ENCODE data around the gene TMEM52.
"Not testable (repeated sequence)": the region's sequence is repeated elsewhere in the genome, so short reads cannot be mapped to it uniquely, and the experiment has no call there.

The TMEM52 gene

DNA sequence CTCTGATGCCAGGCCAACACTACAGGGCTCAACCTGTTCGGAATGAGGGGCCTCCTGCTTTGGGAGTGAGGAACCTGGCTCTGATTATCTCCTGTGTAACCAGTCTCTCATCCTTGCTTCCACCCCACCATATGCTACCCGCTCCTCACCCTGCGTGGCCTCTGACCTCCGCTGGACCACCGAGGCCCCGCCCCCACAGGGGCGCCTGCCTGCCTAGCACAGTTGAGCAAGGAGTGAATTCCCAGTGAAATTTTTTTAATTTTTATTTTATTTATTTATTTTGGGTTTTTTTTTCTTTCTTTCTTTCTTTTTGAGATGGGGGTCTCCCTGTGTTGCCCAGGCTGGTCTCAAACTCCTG is 26.3 kb downstream of the TMEM52 start:
- DNase-seq: no peak

DNA sequence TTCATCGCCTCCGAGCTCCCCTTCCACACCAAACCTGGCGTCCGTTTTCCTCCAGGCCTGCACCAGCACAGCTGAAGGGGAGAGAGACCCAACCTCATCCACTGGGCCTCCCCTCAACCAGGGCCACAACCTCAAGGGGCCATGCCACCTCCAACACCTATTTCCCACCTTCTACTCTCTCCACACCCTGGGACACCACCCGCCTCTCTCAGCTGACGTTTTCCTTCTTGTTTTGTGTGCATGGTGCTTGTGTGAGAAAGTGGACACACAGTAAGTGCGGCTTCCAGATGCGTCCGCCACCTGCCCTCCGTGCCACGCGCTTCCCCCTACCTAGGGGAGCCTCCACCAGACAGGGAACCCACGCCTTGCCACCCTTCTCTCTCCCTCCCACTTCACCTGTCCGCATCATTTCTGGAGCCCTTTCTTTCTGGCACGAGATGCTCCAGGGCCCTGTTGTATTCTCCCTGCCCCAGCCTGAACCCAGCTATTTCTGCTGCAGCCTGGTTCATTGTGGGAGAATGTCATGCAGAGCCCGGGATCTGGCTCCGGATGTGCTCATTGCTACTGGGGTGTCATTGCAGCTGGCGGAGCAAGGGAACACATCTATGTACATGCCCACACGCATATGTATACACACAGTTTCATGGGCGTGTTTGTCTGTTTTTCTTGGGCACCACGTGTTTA is 26.9 kb downstream of the TMEM52 start:
- no peak for DNase-seq

DNA sequence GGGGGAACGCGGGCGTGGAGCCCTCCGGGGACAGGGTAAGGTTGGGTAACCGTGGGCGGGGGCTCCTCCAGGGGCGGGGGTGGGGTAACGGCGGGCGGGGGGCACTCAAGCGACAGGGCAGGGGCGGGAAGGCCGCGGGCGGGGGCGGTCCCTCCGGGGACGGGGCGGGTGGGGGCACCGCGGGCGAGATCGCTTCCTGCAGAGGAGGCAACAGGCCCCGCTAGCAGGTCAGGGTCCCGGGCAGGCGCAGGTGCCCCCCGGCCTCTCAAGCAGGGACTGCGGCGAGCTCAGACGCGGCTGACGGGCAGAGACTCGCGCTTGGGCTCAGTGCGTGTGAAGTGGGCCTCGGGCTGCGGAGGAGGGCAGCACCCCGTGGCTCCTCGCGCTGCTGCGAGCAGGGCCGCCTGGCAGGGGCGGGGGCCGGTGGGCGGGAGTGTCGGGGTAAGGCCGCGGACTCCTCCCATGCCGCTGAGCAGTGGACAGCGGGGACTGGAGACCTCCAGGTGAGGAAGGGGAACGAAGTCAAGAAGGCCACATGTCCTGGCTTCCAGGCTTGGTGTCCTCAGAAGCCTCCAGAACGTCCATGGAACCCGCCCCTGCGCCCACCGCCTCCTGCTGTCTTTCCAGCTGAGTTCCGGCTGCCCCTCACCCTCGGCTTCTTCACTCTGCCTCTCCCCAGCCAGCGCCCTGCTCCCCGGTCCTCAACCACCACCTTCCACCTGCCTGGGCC is 27.6 kb downstream of the TMEM52 start:
- DNase-seq: peak; percentile 77

DNA sequence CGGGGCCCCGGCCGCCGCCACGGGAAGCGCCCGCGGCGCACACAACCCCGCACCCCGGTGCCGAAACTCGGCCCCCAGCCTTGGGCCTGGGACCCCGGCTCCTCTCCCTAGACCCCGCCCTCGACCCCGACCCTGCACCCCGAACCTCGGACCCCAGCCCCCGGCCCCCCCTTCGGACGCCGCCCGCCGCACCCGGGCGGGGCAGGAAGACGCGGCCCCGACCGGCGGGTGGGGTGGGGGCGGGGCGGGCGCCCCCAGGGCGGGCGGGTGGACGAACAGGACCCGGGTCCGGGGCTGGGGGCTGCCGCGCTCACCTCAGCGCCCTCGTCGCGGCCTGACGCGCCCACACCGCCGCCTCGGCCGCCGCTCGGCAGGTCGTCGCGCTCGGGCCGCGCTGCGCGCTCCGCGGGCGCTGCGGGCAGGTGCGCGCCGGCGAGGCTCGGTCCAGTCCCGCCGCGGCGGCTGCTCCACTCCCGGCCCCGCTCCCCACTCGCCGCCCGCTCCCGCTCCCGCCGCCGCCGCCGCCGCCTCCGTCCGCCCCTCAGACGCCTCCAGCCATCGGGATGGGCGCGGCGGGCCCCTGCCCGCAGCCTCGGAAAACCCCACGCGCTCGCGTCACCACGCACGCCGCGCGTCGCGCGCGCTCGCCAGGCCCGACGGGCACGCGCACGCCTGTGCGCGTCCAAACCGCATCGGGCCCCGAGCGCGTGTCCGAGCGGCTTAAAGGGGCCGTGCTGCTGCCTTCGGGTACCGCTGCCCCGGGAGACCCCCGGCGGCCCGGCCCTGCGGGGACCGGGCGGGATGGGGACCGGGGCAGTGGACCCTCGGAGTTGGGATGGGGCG is 28.4 kb downstream of the TMEM52 start, which contains the start of gene GNB1:
Gene GNB1, minus strand, starts transcription at position 582 of the 843 bp plus-strand sequence. CDS start 65,634 bp downstream, outside the sequence.
- DNase-seq: peak; percentile 92

DNA sequence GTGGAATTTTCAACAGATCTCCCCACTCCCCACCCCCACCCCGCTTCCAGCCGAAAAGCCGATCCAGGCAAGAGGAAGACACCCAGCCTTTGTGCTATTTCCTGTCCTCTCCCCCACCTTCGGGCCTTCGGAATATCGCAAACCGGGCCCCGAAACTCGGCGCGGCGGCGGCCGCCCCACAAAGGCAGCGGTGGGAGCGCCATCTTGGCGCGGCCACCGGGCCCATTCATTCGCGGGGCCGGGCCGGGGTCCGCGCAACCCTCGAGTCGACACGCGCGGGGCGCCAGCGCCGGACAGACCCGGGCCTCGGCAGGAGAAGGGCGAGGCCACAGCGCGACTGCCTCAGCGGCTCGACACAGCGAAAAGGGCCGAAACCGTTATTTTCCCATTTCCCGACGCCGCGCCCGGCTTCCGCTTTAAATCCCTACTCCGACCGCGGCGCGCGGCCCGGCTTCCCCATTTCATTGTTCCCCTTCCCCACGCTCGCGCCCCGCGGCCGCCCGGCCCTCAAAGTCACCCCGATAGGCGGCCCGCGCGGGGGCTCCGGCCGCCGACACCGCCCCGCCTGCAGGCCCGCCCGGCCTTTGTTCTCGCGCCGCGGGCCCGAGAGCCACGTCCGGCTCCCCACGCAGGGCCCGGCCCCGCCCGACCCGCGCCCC is 29.1 kb downstream of the TMEM52 start:
- no peak for DNase-seq

DNA sequence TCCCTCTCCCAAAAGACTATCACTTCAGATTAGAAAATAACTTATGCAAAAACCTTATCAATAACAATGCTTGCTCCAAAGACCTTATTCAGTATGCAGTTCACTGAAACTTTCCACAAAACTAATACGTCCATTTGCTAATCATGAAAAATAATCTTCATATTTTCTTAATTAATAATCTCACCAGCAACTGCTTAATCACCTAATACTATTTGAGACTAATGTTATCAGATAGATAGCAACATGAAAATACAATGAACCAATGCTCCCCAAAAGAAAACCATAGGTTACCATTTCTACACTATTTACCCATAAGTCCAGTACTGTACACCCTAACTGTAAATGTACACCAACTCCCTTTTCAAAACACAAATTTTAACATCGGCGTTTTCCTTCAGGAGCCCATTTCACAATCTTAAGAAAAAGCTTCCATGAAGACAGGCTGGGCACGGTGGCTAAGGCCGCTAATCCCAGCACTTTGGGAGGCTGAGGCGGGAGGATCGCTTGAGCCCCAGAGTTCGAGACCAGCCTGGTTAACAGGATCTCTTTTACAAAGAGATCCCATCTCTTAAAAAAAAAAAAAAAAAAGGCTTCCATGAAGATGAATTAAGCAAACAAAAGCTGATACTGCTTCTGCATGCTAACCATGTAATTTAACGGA is 29.9 kb downstream of the TMEM52 start:
- no peak for DNase-seq

DNA sequence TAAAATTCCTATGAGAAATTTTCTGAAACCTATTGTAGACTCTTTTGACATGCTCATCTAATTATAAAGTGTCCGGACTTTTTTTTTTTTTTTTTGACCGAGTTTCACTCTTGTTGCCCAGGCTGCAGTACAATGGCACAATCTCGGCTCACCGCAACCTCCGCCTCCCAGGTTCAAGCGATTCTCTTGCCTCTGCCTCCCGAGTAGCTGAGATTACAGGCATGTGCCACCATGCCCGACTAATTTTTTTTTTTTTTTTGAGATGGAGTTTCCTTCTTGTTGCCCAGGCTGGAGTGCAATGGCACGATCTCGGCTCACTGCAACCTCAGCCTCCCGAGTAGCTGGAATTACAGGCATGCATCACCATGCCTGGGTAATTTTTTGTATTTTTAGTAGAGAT is 35.2 kb downstream of the TMEM52 start:
- DNase-seq: not testable (repeated sequence)

DNA sequence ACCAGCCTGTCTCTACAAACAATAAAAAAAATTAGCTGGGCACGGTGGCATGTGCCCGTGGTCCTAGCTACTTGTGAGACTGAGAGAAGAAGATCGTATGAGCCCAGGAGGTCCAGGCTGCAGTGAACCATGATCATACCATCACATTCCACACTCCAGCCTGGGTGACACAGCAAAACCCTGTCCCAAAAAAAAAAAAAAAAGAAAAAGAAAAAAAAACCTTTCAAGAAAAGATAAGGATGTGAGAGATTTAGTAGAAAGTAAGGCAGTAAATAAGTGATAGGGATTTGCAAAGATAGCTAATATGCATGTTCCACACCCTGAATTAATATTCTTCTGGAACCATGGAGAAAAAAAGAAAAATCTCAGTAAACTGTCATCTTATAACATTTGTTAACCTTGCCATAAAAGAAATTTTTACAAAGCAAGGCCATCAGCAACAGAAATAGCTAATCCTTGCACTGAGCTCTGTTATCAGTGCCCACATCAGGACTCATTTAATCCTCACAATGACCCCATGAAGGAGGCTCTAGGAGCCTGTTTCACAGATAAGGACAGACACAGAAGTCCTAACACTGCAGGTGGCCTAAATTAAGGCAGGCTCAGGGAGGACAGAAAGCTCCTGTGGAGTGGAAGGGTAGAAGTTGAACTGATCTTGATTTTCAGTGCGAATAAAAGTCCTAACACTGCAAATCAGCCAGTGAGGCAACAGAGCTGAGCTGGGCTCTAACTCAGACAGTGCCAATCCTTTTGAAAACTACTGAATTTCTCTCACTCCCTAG is 35.8 kb downstream of the TMEM52 start:
- no peak for DNase-seq

DNA sequence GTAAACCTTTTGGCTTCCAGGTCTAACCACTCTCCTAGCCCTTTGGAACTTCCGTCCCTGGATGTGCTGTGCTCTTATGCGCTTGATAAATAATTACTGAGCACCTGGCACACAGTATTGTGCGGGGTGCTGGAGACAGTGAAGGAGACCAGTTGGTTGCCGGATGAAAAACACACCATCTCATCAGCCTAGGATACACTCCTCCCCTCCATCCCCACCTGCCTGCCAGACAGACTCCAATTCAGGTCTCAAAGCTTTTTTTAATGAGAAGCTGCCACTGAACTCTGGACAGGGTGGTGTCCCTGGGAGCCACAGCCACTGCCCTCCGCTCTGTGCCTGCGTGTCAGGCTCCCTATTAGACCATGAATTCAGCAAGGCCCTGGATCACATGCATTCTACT is 37.4 kb downstream of the TMEM52 start:
- DNase-seq: no peak

DNA sequence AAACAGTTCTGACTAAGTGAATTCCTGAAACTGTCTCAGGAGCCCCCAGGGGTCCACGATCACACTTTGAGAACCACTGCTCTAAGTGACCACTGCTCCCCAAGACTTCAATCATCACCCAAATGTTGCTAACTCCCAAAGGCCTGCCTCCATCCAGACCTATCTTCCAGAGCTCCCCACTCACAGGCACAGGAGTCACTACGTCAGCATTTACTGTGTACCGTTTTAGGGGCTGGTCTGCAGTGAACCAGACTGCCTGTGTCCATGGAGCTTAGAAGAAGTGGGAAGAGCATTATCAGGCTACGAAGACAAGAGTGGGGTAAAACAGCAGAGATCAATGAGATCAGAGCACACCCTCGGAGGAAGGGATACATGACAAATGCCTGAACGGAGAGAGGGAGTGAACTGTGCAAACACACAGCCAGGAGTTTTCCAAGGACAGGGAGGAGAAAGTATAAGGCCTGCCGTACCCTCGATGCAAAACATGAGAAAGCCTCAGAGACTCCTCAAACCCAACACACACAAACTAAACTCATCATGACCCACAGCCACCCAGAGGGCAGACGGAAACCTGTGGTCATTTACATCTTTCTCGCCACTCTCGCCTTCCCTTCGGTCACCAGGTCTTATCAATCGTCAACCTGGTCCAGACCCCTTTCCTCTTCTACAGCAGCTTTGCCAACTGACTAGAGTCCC is 38.3 kb downstream of the TMEM52 start:
- DNase-seq: no peak

DNA sequence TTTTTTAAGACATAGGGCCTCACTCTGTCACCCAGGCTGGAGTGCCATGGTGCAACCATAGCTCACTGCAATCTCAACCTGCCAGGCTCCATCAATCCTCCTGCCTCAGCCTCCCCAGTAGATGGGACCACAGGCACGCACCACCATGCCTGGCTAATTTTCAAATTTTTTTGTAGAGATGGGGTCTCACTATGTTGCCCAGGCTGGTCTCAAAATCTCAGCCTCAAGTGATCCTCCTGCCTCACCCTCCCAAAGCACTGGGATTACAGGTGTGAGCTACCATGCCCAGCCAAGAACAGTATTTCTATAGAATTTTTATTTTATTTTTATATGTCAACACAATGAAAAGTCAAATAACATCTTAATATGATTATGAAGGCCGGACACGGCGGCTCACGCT is 39.1 kb downstream of the TMEM52 start:
- DNase-seq: no peak

DNA sequence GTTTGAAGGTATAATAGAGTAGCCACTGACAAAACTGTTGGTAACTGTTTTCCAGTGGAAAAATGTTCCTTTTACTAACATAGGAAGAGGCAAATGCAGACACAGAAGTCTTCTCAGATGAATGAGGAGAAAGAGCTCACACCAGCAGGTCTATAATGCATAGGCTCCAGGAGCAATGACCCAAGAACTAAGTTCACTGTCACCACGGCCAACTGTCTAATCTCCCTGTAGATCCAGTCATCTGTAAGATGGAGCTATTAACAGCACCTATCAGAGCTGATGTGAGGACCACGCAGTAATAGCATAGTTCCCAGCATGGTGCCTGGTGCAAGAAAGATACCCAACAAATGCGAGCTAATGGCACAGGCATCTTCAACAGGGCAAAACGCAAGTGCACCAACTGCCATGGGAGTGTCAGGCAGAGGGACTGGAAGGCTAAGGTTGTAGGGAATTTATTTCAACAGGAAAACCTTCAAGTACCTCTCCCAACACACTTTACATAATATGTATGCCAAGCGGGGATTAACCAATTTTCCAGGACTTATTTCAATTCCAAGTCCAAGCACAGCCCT is 41.1 kb downstream of the TMEM52 start:
- DNase-seq: no peak

DNA sequence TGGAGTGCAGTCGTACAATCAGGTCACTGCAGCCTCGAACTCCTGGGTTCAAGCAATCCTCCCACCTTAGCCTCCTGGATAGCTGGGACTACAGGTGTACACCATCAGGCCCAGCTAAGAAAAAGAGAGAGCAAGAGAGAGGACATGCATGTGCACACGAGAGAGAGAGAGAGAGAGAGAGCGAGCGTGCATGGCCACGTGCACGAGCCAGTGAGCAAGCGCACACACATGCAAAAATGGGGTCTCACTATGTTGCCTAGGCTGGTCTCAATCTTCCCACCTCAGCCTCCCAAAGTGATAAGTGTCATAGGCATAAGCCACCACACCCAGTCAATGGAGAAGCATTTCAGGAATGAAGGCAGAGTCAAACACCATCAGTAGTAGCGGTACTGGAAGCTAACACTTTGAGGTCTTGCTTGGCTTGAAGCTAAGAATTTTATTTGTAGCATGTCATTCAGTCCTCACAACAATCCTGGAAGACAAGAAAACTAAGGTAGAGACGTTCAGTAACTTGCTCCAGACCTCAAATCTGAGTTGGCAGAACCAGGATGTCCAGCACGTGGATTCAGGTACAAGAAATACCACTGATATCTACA is 42.6 kb downstream of the TMEM52 start:
- DNase-seq: no peak

DNA sequence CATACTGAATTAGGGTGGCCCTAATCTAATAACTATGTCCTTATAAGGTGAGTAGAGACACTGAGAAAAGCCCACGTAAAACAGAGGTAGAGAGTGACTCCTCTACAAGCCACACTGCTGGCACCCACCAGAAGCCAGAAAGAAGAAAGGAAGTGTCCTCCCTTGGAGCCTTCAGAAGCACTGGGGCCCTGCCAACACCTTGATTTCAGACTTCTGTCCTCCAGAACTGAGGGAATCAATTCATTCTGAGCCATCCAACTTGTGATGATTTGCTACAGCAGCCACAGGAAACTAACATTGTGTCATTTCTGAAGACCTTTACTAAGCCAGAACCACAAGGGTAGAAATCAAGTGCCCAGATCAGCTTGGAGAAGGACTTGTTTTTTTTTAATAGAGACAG is 43.1 kb downstream of the TMEM52 start:
- no peak for DNase-seq

DNA sequence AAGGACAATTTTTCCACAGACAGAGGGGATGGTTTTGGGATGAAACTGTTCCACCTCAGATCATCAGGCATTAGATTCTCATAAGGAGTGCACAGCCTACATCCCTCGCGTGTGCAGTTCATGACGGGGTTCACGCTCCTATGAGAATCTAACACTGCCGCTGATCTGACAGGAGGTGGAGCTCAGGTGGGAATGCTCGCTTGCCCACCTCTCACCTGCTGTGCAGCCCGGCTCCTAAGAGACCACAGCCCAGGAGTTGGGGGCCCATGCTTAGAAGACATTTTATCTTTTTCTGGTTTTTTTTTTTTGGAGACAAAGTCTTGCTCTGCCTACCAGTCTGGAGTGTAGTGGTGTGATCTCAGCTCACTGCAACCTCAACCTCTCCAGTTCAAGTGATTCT is 44.2 kb downstream of the TMEM52 start:
- DNase-seq: no peak

DNA sequence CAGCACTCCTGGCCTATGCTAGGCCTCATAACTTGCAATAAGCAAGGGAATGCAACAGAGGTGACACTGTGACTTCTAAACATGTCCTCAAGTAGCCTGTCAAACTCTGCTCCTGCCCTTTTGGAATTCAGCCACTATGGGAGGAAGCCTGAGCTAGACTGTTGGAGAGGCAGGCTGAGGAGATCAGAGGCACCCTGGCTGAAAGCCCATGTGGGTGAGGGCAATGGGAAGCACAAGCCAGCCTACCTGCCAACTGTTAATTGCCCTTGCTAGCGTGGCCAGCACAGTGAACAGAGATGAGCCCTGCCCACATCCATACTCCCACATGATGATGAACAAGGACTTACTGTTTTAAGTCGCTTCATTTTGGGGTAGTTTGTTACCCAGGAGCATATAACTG is 45.9 kb downstream of the TMEM52 start:
- no peak for DNase-seq

DNA sequence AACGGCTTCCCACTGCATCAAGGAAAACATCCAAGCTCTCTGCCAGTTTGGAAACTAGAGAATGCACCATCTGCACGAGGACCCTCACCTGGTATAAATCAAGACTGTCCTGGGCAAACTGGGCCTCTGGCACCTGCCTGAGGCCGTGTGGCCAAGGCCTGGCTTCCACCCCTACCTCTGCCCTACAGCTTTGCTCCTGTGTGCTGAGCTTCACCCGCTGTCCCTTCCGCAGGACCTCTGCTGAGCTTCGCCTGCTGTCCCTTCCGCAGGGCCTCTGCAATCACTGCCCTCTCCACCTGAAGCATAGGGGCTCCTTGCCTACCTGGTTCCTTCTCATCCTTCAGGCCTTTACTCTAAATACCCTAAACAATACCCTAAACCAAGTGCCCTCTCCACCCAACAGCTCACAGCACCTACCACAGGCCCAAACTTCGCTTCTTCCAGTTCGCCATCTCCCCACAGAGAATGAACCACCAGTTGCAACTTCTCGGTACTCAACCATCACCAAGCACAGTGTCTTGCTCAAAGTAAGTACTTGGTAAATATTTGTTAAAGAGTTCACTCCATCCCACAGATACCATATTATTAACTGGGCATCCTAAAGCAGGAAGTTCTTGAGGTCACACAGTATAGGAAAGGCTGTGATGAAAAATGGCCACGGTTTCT is 46.6 kb downstream of the TMEM52 start:
- DNase-seq: no peak

DNA sequence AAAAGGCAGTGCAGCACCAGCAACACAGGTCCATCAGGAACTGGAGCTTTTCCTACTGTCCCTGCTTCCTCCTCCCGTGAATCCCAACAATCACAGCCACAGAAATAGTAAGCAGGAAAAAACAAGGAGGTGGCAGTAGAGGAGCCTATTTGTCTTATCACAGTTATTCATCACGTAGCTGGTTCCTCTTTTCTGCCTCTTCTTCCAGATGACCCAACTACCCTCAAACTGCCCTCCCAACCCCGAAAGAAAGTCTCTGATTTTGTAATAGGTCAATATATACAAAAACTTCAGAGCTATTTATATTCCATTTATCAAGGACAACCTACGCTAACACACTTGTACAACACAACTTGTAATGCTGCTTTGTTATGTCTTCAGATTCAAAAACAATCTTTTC is 49.6 kb downstream of the TMEM52 start:
- no peak for DNase-seq

Measured in NCI-H345 (cell line).